ENCODE data around the gene CA10.

DNA sequence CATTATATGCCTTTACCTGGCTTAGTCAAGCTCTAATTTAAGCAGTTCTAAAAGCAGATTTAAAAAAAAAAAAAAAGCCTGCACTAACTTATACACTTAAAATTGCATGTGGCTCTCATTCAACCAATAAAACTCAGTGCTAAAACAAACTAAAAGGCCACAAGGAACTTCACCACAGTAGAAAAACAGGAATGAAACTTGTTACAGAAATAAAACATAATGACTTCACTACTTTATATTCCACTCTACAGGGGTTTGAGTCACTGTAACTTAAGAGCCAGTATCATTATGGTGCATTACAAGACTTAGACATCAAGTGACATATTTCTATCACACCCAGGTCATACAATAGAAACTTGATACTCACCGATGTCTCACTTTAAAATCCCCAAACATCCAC lies 11.1 kb downstream of the CA10 start:
- no peak for TF ChIP-seq POLR2A (IDR thresholded peaks at IDR 0.05)
- TF ChIP-seq CTCF (IDR thresholded peaks at IDR 0.05), result no peak

All from heart left ventricle (tissue), 13 donors.